IPS-20b (cell line): Measurements from ENCODE around the gene CAPS.
A peak's percentile ranks its signal among the peaks of the same experiment; 100 is the strongest.

Source experiments
- H3K27ac ChIP-seq: one replicate; pipeline ENCODE4 v1.5.1; 2013; ENCODE audit warnings: low read length
- H3K27me3 ChIP-seq: 2 replicates; pipeline ENCODE4 v1.6.1; 2013; ENCODE audit warnings: mild to moderate bottlenecking, low read length, inconsistent platforms; ENCODE audit not compliant: insufficient read depth
- H3K36me3 ChIP-seq: 2 replicates; pipeline ENCODE4 v1.6.1; 2013; ENCODE audit warnings: low read depth, mild to moderate bottlenecking, inconsistent platforms, low read length, moderate library complexity; ENCODE audit not compliant: insufficient read depth
- H3K4me1 ChIP-seq: 2 replicates; pipeline ENCODE4 v1.6.1; 2013; ENCODE audit warnings: mild to moderate bottlenecking, control low read depth, inconsistent platforms, low read length, moderate library complexity; ENCODE audit not compliant: insufficient read depth
- H3K4me3 ChIP-seq: 2 replicates; pipeline ENCODE4 v1.5.1; 2013; ENCODE audit warnings: mild to moderate bottlenecking, low read length, inconsistent platforms
- H3K9ac ChIP-seq: 2 replicates; pipeline ENCODE4 v1.6.1; 2013; ENCODE audit warnings: low read depth, mild to moderate bottlenecking, inconsistent platforms, low read length, moderate library complexity
- H3K9me3 ChIP-seq: 2 replicates; pipeline ENCODE4 v1.6.1; 2013; ENCODE audit warnings: mild to moderate bottlenecking, low read depth, low read length, inconsistent platforms; ENCODE audit not compliant: insufficient read depth

CAPS gene

GRCh38 chr19:5904352-5905113, 9.5 kb upstream of the CAPS start, which contains the start of gene VMAC:
VMAC (plus strand) TSS chr19:5904872; CDS start chr19:5904891, 19 bp downstream.
- H3K4me1 ChIP-seq: no peaks in the 10 kb centered on the region
- peaks cover 13% of the 10 kb centered on the region; the same call in 1 of the 2 replicates for H3K36me3 ChIP-seq
- H3K27ac ChIP-seq: peak within 1 kb of the TSS; percentile 28
- H3K4me3 ChIP-seq: peak within 1 kb of the TSS; percentile 99
- H3K9me3 ChIP-seq: no peaks in the 10 kb centered on the region
- H3K27me3 ChIP-seq: no peaks in the 10 kb centered on the region
- H3K9ac ChIP-seq: peak within 1 kb of the TSS; percentile 99

GRCh38 chr19:5905114-5905778, 8.8 kb upstream of the CAPS start:
- H3K36me3 ChIP-seq: peaks cover 10% of the 10 kb centered on the region; the same call in 1 of the 2 replicates
- no peaks in the 10 kb centered on the region for H3K4me1 ChIP-seq
- H3K4me3 ChIP-seq: peak overlapping the region; percentile 99
- H3K9ac ChIP-seq: peak overlapping the region; percentile 73
- no peak overlapping the region for H3K27ac ChIP-seq
- no peaks in the 10 kb centered on the region for H3K9me3 ChIP-seq
- no peaks in the 10 kb centered on the region for H3K27me3 ChIP-seq

- Histone ChIP-seq H3K4me3 (no peak overlapping the region), H3K27ac (no peak overlapping the region), H3K36me3 (no peaks in the 10 kb centered on the region), H3K9ac (no peak overlapping the region), H3K4me1 (no peaks in the 10 kb centered on the region), H3K27me3 (no peaks in the 10 kb centered on the region), H3K9me3 (no peaks in the 10 kb centered on the region)
Measured at GRCh38 chr19:5907241-5907640, 6.8 kb upstream of the CAPS start.

GRCh38 chr19:5908773-5909442, 5.1 kb upstream of the CAPS start:
- Histone ChIP-seq H3K9me3 (no peaks in the 10 kb centered on the region), H3K36me3 (no peaks in the 10 kb centered on the region), H3K27me3 (no peaks in the 10 kb centered on the region), H3K9ac (no peak overlapping the region), H3K4me3 (no peak overlapping the region), H3K27ac (no peak overlapping the region), H3K4me1 (no peaks in the 10 kb centered on the region)

- Histone ChIP-seq H3K27ac (no peak overlapping the region), H3K36me3 (peaks cover 2% of the 10 kb centered on the region; the same call in 1 of the 2 replicates)
Measured at GRCh38 chr19:5910638-5910907, 3.5 kb upstream of the CAPS start.

GRCh38 chr19:5911366-5911765, 2.7 kb upstream of the CAPS start:
- Histone ChIP-seq H3K9ac (no peak overlapping the region), H3K36me3 (peaks cover 10% of the 10 kb centered on the region), H3K4me1 (no peaks in the 10 kb centered on the region), H3K4me3 (no peak overlapping the region), H3K9me3 (no peaks in the 10 kb centered on the region), H3K27me3 (no peaks in the 10 kb centered on the region), H3K27ac (no peak overlapping the region)

More at GRCh38 chr19:5910638-5910907, 3.5 kb upstream of the CAPS start:
- no peak overlapping the region for H3K4me3 ChIP-seq
- H3K9me3 ChIP-seq: no peaks in the 10 kb centered on the region
- H3K27me3 ChIP-seq: no peaks in the 10 kb centered on the region
- H3K9ac ChIP-seq: no peak overlapping the region
- H3K4me1 ChIP-seq: no peaks in the 10 kb centered on the region

GRCh38 chr19:5914358-5914774, 312 bp downstream of the CAPS start:
- H3K36me3 ChIP-seq: peaks cover 37% of the 10 kb centered on the region
- H3K4me1 ChIP-seq: no peaks in the 10 kb centered on the region
- no peak overlapping the region for H3K4me3 ChIP-seq
- no peak overlapping the region for H3K9ac ChIP-seq
- no peaks in the 10 kb centered on the region for H3K9me3 ChIP-seq
- no peak overlapping the region for H3K27ac ChIP-seq
- no peaks in the 10 kb centered on the region for H3K27me3 ChIP-seq

GRCh38 chr19:5914946-5915781, 1.1 kb downstream of the CAPS start:
- H3K27ac ChIP-seq: no peak overlapping the region
- H3K27me3 ChIP-seq: no peaks in the 10 kb centered on the region
- no peaks in the 10 kb centered on the region for H3K9me3 ChIP-seq
- H3K4me3 ChIP-seq: no peak overlapping the region
- H3K9ac ChIP-seq: no peak overlapping the region
- H3K36me3 ChIP-seq: peaks cover 45% of the 10 kb centered on the region
- no peaks in the 10 kb centered on the region for H3K4me1 ChIP-seq

- no peak overlapping the region for H3K27ac ChIP-seq
- H3K36me3 ChIP-seq: peaks cover 50% of the 10 kb centered on the region
- no peak overlapping the region for H3K9ac ChIP-seq
- H3K4me3 ChIP-seq: no peak overlapping the region
- no peaks in the 10 kb centered on the region for H3K9me3 ChIP-seq
- no peaks in the 10 kb centered on the region for H3K27me3 ChIP-seq
- H3K4me1 ChIP-seq: no peaks in the 10 kb centered on the region
Measured at GRCh38 chr19:5915782-5916165, 1.7 kb downstream of the CAPS start.

- Histone ChIP-seq H3K36me3 (peaks cover 55% of the 10 kb centered on the region), H3K27me3 (no peaks in the 10 kb centered on the region), H3K9me3 (no peaks in the 10 kb centered on the region), H3K4me1 (no peaks in the 10 kb centered on the region), H3K27ac (no peak overlapping the region), H3K4me3 (no peak overlapping the region), H3K9ac (no peak overlapping the region)
Measured at GRCh38 chr19:5916181-5916708, 2.2 kb downstream of the CAPS start.

GRCh38 chr19:5917431-5918107, 3.5 kb downstream of the CAPS start:
- no peaks in the 10 kb centered on the region for H3K27me3 ChIP-seq
- no peak overlapping the region for H3K4me3 ChIP-seq
- H3K4me1 ChIP-seq: no peaks in the 10 kb centered on the region
- no peaks in the 10 kb centered on the region for H3K9me3 ChIP-seq
- no peak overlapping the region for H3K27ac ChIP-seq
- no peak overlapping the region for H3K9ac ChIP-seq
- H3K36me3 ChIP-seq: peaks cover 68% of the 10 kb centered on the region
